Suprapubic skin (tissue), 3 donors: ENCODE measurements around the gene TRIM47.

Source experiments
- POLR2A ChIP-seq, 2 donors: fragments of 450-650 bp; IDR thresholded peaks; one replicate each; pipeline ENCODE4 v1.6.1; 2017; ENCODE audit warnings: antibody characterized with exemption in 2 of 2, mild to moderate bottlenecking in 2 of 2, moderate library complexity in 2 of 2
- TF ChIP-seq, protein P1 (sequence below), 2 donors: fragments of 200-600 bp in 1 of 2; fragments of 450-650 bp in 1 of 2; sonication (generic) in 1 of 2; IDR thresholded peaks; one replicate each; pipeline ENCODE4 v1.5.1; 2016 to 2019; ENCODE audit warnings: antibody characterized with exemption in 2 of 2, mild to moderate bottlenecking in 1 of 2, moderate library complexity in 1 of 2

- no peak for TF ChIP-seq POLR2A (IDR thresholded peaks at IDR 0.05)
- TF ChIP-seq, protein P1, sequence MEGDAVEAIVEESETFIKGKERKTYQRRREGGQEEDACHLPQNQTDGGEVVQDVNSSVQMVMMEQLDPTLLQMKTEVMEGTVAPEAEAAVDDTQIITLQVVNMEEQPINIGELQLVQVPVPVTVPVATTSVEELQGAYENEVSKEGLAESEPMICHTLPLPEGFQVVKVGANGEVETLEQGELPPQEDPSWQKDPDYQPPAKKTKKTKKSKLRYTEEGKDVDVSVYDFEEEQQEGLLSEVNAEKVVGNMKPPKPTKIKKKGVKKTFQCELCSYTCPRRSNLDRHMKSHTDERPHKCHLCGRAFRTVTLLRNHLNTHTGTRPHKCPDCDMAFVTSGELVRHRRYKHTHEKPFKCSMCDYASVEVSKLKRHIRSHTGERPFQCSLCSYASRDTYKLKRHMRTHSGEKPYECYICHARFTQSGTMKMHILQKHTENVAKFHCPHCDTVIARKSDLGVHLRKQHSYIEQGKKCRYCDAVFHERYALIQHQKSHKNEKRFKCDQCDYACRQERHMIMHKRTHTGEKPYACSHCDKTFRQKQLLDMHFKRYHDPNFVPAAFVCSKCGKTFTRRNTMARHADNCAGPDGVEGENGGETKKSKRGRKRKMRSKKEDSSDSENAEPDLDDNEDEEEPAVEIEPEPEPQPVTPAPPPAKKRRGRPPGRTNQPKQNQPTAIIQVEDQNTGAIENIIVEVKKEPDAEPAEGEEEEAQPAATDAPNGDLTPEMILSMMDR (IDR thresholded peaks at IDR 0.05), result no peak
Measured at GRCh38 chr17:75843577-75844529, 34.5 kb downstream of the TRIM47 start, which contains the start of gene UNC13D.
